ENCODE measurements around the gene VCL. TPM values are rescaled to one million over a fixed set of nuclear protein-coding genes. Genes with fewer than 3 reads are reported as not detected.

The VCL gene
- polyA plus RNA-seq, 1 of the 3 experiments (the other 2 are of a cell fraction), result 147 TPM

DNA sequence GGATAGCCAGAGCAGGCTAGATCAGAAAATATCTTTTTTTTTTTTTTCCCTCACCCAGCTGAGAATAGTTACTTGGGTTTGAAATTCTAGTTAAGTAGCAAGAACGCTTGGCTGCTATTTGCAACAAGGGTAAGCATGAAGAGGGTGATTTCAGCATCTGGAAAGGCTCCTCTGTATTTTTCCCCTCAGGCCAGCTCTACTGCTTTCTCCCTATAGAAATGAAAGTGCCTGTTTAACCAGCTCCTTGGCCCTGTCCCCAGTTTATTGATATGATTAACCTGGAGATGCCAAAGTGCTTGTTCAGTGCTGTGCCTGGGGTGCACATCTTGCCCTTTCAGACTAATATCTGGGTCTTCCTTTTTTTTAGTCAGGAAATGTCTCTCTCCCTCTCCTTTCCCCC, 115.6 kb downstream of the VCL start:
- H3F3A ChIP-seq (replicated peaks; ENCODE audit: insufficient read depth), result peaks cover 43% of the 10 kb centered on the region
- CTCF ChIA-PET, result interaction anchor here (0.6 to 3.6 kb wide), 7 partner anchors 10 to 234 kb away, joined by 3 to 16 read pairs (median 4); no protein-coding TSS in a partner anchor
- no peaks in the 10 kb centered on the region for H3K9me2 ChIP-seq
- no peak overlapping the region for H3K4me3 ChIP-seq (ENCODE audit: low read depth in 2 of 2, low read length in 1 of 2)
- POLR2A ChIA-PET, result interaction anchor here (0.6 kb wide), 1 partner anchor 326 kb away, joined by 3 read pairs; no protein-coding TSS in a partner anchor
- DNase-seq, result peak; percentile 40
- no peaks in the 10 kb centered on the region for H3K27me3 ChIP-seq (ENCODE audit: insufficient read depth)
- 35% methylated on average over 1 of the region's 1 CpG for WGBS (ENCODE audit: low lambda C conversion rate)
- H2AFZ ChIP-seq (ENCODE audit: low read depth), result no peak overlapping the region
- peak overlapping the region; percentile 37 to 97 for H3K27ac ChIP-seq (ENCODE audit: low read depth in 2 of 2, low read length in 1 of 2)
- H3K79me2 ChIP-seq (ENCODE audit: insufficient read depth), result peaks cover 60% of the 10 kb centered on the region
- H4K20me1 ChIP-seq (ENCODE audit: insufficient read depth), result peaks cover 22% of the 10 kb centered on the region
- H3K9ac ChIP-seq, result no peak overlapping the region
- H3K4me2 ChIP-seq, result 0 out of 2 replicates have a peak overlapping the region, but pooled peaks have one; percentile 16
- no peaks in the 10 kb centered on the region for H3K9me3 ChIP-seq
- peaks cover 80 to 93% of the 10 kb centered on the region in 2 experiments for H3K36me3 ChIP-seq (replicated peaks in 1 of 2; ENCODE audit: control insufficient read depth in 1 of 2, insufficient read depth in 2 of 2, low read length in 1 of 2)
- TF ChIP-seq RXRA (IDR thresholded peaks at IDR 0.05; ENCODE audit: borderline replicate concordance, low read depth), result no peak
- TF ChIP-seq REST (IDR thresholded peaks at IDR 0.05; ENCODE audit: low read depth, low read length), result no peak
- no peak for TF ChIP-seq EP300 (IDR thresholded peaks at IDR 0.05; ENCODE audit: borderline replicate concordance in 1 of 2, low read depth in 1 of 2, low read length in 1 of 2)
- TF ChIP-seq GATA2 (CRISPR knock-in tag; IDR thresholded peaks at IDR 0.05), result no peak
- TF ChIP-seq RCOR1 (IDR thresholded peaks at IDR 0.05; ENCODE audit: low read length), result no peak
- TF ChIP-seq SMC3 (IDR thresholded peaks at IDR 0.05; ENCODE audit: low read depth, low read length), result no peak
- TF ChIP-seq, protein P1, sequence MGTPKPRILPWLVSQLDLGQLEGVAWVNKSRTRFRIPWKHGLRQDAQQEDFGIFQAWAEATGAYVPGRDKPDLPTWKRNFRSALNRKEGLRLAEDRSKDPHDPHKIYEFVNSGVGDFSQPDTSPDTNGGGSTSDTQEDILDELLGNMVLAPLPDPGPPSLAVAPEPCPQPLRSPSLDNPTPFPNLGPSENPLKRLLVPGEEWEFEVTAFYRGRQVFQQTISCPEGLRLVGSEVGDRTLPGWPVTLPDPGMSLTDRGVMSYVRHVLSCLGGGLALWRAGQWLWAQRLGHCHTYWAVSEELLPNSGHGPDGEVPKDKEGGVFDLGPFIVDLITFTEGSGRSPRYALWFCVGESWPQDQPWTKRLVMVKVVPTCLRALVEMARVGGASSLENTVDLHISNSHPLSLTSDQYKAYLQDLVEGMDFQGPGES (IDR thresholded peaks at IDR 0.05; ENCODE audit: low read depth, low read length), result no peak
- TF ChIP-seq YY1 (IDR thresholded peaks at IDR 0.05; ENCODE audit: low read depth), result no peak
- TF ChIP-seq, protein P2, sequence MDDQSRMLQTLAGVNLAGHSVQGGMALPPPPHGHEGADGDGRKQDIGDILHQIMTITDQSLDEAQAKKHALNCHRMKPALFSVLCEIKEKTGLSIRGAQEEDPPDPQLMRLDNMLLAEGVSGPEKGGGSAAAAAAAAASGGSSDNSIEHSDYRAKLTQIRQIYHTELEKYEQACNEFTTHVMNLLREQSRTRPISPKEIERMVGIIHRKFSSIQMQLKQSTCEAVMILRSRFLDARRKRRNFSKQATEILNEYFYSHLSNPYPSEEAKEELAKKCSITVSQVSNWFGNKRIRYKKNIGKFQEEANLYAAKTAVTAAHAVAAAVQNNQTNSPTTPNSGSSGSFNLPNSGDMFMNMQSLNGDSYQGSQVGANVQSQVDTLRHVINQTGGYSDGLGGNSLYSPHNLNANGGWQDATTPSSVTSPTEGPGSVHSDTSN (IDR thresholded peaks at IDR 0.05), result no peak
- TF ChIP-seq, protein P3, sequence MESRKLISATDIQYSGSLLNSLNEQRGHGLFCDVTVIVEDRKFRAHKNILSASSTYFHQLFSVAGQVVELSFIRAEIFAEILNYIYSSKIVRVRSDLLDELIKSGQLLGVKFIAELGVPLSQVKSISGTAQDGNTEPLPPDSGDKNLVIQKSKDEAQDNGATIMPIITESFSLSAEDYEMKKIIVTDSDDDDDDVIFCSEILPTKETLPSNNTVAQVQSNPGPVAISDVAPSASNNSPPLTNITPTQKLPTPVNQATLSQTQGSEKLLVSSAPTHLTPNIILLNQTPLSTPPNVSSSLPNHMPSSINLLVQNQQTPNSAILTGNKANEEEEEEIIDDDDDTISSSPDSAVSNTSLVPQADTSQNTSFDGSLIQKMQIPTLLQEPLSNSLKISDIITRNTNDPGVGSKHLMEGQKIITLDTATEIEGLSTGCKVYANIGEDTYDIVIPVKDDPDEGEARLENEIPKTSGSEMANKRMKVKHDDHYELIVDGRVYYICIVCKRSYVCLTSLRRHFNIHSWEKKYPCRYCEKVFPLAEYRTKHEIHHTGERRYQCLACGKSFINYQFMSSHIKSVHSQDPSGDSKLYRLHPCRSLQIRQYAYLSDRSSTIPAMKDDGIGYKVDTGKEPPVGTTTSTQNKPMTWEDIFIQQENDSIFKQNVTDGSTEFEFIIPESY (IDR thresholded peaks at IDR 0.05; ENCODE audit: borderline replicate concordance, low read depth), result no peak
- H3K4me1 ChIP-seq (ENCODE audit: control insufficient read depth in 1 of 2, insufficient read depth in 2 of 2, low read depth in 1 of 2, low read length in 1 of 2), result peaks cover 3 to 31% of the 10 kb centered on the region in 2 experiments; a peak in 2 of 4 replicates

Data from SK-N-SH (cell line).